NCI-H82 (cell line): ENCODE data around the gene COL4A2.

ENCODE experiments used
- DNase-seq: peaks from one replicate; lab custom pipeline; 2025; lab: John Stamatoyannopoulos, UW

The COL4A2 gene

DNA sequence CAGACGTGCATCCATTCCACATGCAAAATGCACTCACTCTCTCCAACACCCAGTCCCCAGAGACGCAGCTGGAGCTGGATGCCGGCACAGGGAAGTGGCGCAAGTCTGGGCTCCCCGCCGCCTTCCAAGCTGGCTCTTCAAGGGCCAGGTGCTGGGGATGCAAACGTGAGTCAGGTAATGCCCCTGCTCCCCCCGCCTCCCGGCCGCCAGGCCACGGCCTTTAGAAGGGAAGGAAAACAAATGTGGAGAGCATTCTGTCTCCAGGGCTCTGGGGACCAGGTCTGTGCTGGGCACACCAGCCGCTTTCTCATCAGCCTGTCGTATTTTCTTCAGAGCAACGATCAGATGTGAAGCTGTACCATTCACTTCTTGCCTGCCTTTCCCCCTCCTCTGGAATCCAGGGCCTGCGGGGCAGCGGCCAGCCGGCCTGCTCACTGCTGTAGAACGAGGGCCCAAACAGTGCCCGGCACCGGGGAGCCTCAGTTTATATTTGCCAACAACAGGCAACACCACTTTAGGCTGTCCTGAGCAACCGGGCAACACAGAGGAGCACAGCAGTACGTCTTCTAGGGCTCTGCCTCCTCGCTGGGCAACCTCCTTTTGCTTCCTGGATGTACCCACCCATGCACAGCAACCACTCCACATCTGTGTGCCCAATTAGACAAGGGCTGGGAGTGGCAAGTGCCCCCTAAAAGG is 250.7 kb downstream of the COL4A2 start:
- DNase-seq, result no peak

- no peak for DNase-seq
These were observed 252.4 kb downstream of the COL4A2 start for GRCh38 chr13:110559429-110559943.

GRCh38 chr13:110559986-110560385 is 252.9 kb downstream of the COL4A2 start:
- DNase-seq, result no peak

DNA sequence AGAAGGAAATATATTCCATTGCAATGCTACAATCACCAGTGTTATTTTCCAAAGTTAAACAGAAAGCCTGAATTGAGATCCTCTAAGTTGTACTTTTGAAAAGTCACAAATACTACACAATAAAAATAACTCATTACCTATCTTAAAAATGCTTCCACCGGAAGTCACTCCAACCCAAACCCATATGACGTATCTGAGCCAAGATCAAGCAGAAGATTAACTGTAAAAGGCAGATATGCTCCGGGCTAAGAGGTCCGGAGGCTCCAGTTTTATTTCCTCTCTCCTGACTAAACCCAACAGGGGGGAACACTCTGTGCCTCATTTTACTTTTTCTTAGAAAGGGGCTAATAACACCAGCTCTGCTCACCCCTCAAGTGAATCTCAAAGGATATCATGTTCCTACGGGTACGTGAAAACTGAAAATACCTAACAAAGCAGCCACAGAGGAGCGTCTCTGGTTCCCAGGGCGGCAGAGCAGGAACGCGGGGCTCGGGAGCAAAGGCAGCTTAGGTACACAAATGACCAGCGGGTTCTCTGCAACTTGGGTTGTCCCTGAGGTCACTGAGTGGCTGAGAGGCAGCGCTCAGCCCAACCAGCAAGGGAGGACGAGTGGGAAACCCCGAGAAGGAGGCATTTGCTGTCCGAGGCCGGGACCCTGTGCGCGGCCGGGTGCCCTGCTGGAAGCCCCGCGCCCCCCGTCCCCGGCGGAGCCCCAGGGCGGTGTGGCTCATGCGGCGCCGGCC is 253.7 kb downstream of the COL4A2 start:
- peak; percentile 26 for DNase-seq

DNA sequence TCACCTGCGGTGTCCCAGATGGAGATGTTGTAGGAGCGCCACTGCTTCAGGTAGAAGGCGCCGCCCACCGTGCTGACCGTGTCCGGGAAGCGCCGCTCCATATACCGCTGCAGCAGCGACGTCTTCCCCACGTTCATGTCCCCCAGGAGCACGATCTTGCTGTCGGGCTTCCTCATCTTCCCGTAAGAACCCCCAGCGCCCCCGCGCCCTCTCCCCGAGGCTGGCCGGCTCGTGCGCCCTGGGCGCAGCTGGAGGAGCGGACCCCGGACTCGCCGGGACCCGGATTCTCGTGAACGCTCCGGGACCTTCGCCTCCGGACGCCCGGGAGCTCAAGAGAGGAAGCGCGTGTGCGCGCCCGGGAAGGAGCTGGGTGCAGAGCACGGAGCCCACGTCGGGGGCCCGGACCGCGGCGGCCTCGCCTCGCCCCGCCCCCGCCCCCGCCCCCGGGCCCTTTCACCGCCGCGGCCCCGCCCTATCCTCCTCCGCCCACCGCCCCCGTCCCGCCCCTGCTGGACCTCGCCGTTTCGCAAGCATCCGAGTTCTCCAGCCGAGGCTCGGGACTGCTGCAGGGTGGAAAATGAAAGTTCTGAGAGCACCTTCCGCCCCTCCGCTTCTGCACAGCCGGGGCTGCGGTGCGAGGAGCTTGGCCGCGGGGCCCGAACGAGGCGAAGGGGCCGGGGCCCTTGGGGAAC is 254.4 kb downstream of the COL4A2 start, which contains the start of gene RAB20:
Gene RAB20, minus strand, starts transcription at position 379 of the 692 bp plus-strand sequence. Its CDS starts 203 bp downstream, at position 176.
- peak; percentile 72 for DNase-seq

DNA sequence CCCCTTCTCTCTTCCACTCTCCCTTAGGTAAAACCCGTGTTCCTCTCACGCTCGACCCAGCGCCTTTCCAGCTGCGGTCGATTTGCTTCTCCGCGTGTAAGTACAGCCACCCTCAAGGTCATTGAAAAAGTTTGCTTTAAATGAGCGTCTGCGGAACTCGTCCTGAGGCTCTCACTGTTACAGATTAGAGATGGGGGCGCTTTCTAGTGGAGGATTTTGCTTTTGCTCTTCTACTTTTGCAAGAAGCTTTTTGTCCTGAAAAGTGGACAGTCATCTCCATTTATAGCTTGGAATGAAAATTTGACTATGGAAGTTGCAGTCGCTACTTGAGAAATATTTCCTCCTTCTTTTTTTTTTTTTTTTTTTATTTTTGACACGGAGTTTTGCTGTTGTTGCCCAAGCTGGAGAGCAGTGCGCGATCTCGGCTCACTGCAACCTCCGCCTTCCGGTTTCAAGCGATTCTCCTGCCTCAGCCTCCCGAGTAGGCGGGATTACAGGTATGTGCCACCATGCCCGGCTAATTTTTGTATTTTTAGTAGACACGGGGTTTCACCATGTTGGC is 255.0 kb downstream of the COL4A2 start:
- peak; percentile 57 for DNase-seq
